A549 (cell line): Measurements from ENCODE around the gene PPP2R3A.
"Not testable (repeated sequence)": the region's sequence is repeated elsewhere in the genome, so short reads cannot be mapped to it uniquely, and the experiment has no call there.

Source experiments
- EP300 ChIP-seq, 2 experiments: fragments of >200 bp; sonication (Bioruptor Twin); formaldehyde crosslinking; IDR thresholded peaks; 2 replicates in 1 of 2; 3 replicates in 1 of 2; pipeline ENCODE4 v1.6.1; 2016 to 2017
- ESRRA ChIP-seq: fragments of 150-350 bp; IDR thresholded peaks from 2 replicates; pipeline ENCODE4 v1.6.1; 2014; ENCODE audit warnings: mild to moderate bottlenecking, low read length, borderline replicate concordance
- PHF8 ChIP-seq: fragments of 200-600 bp; sonication (generic); IDR thresholded peaks from 2 replicates; pipeline ENCODE4 v1.6.1; 2016; ENCODE audit warnings: low read depth, mild to moderate bottlenecking, antibody characterized with exemption, moderate library complexity, borderline replicate concordance
- POLR2A ChIP-seq: IDR thresholded peaks from 2 replicates; pipeline ENCODE4 v1.6.1; 2012; ENCODE audit warnings: mild to moderate bottlenecking, low read length
- RFX5 ChIP-seq: fragments of 450-650 bp; IDR thresholded peaks from 2 replicates; pipeline ENCODE4 v1.7.1; 2014; ENCODE audit warnings: antibody characterized with exemption, mild to moderate bottlenecking, moderate library complexity
- TF ChIP-seq, protein P1 (sequence below): fragments of >200 bp; sonication (Bioruptor Twin); formaldehyde crosslinking; IDR thresholded peaks from 3 replicates; pipeline ENCODE4 v1.5.1; 2016

DNA sequence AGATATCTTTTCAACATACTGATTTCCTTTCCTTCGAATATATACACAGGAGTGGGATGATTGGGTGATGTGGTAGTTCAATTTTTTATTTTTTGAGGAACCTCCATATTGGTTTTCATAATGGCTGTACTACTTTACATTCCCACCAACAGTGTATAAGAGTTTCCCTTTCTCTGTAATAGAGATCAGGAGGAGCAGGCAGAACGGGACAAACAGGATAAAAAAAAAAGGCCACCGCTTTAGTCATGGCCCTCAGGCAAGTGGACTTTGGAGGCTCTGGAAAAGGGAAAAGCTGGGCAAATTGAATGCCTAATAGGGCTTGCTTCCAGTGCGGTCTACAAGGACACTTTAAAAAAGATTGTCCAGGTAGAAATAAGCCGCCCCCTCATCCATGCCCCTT is 30.4 kb upstream of the PPP2R3A start:
- not testable (repeated sequence) for TF ChIP-seq ESRRA; RFX5; PHF8; POLR2A; EP300 (IDR thresholded peaks at IDR 0.05)
- TF ChIP-seq, protein P1, sequence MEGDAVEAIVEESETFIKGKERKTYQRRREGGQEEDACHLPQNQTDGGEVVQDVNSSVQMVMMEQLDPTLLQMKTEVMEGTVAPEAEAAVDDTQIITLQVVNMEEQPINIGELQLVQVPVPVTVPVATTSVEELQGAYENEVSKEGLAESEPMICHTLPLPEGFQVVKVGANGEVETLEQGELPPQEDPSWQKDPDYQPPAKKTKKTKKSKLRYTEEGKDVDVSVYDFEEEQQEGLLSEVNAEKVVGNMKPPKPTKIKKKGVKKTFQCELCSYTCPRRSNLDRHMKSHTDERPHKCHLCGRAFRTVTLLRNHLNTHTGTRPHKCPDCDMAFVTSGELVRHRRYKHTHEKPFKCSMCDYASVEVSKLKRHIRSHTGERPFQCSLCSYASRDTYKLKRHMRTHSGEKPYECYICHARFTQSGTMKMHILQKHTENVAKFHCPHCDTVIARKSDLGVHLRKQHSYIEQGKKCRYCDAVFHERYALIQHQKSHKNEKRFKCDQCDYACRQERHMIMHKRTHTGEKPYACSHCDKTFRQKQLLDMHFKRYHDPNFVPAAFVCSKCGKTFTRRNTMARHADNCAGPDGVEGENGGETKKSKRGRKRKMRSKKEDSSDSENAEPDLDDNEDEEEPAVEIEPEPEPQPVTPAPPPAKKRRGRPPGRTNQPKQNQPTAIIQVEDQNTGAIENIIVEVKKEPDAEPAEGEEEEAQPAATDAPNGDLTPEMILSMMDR, result not testable (repeated sequence)
